ENCODE data around the gene PRM2.

- TF ChIP-seq YY1 (IDR thresholded peaks at IDR 0.05; ENCODE audit: insufficient read depth, insufficient read length) (no peak), ZNF274 (IDR thresholded peaks at IDR 0.05; ENCODE audit: low read depth, low read length) (no peak)
Measured at GRCh38 chr16:11297492-11298142, 21.3 kb upstream of the PRM2 start.
